Endothelial cell of coronary artery (primary cell): ENCODE results near the gene TUSC2. TPM values are rescaled to one million over a fixed set of nuclear protein-coding genes. Genes with fewer than 3 reads are reported as not detected.

Experiments used
- total RNA-seq: library from RNA; depleted of rRNA; stranded (reverse); fragments of >200 nt; gene quantifications from 2 replicates; pipeline ENCODE4 v1.2.3, GENCODE V29; 2014

Gene TUSC2
- 18.4 and 22.7 TPM in 2 replicates for total RNA-seq

GRCh38 chr3:50327943-50328691 lies at the start of gene TUSC2:
Gene TUSC2 (minus strand): TSS chr3:50328223. CDS start chr3:50328099, 124 bp downstream.

GRCh38 chr3:50358911-50359759 lies 31.1 kb upstream of the TUSC2 start, which contains the start of gene TMEM115:
Gene TMEM115 (minus strand): TSS chr3:50359521. CDS start chr3:50359063, 458 bp downstream.

GRCh38 chr3:50350527-50351322 lies 22.7 kb upstream of the TUSC2 start, which contains the start of the genes CYB561D2 and NPRL2:
Gene CYB561D2 (plus strand): TSS chr3:50350862. CDS start chr3:50351434, 572 bp downstream.
Gene NPRL2 (minus strand): TSS chr3:50350775. CDS start chr3:50350652, 123 bp downstream.

GRCh38 chr3:50345586-50346234 lies 17.7 kb upstream of the TUSC2 start, which contains the start of gene ZMYND10:
Gene ZMYND10 (minus strand): TSS chr3:50345732. CDS start chr3:50345579, 153 bp downstream.

GRCh38 chr3:50340448-50341329 lies 12.7 kb upstream of the TUSC2 start, which contains the start of gene RASSF1:
Gene RASSF1 (minus strand): TSS chr3:50340836. CDS start chr3:50340805, 31 bp downstream.

GRCh38 chr3:50322386-50323091 lies 5.5 kb downstream of the TUSC2 start, which contains the start of gene HYAL2:
Gene HYAL2 (minus strand): TSS chr3:50322745. CDS start chr3:50320489, 2,256 bp downstream.

GRCh38 chr3:50303013-50303815 lies 24.8 kb downstream of the TUSC2 start, which contains the start of gene HYAL1:
Gene HYAL1 (minus strand): TSS chr3:50303574. CDS start chr3:50302956, 618 bp downstream.

GRCh38 chr3:50298836-50299637 lies 29.0 kb downstream of the TUSC2 start, which contains the start of the genes HYAL3 and NAA80:
Gene HYAL3 (minus strand): TSS chr3:50299405. CDS start chr3:50295602, 3,803 bp downstream.
Gene NAA80 (minus strand): TSS chr3:50299405. CDS start chr3:50297463, 1,942 bp downstream.

GRCh38 chr3:50292159-50293078 lies 35.6 kb downstream of the TUSC2 start, which contains the start of gene IFRD2:
Gene IFRD2 (minus strand): TSS chr3:50292429. CDS start chr3:50292274, 155 bp downstream.

GRCh38 chr3:50278880-50279224 lies 49.2 kb downstream of the TUSC2 start, which contains the start of gene LSMEM2:
Gene LSMEM2 (plus strand): TSS chr3:50279087. CDS start chr3:50279114, 27 bp downstream.

Other genes with a start within 250 kb of the TUSC2 start
- gene RBM5, start 239.3 kb downstream of the TUSC2 start, total RNA-seq = 140 and 252 TPM in 2 replicates
- 93.7 and 138 TPM in 2 replicates for gene SEMA3F, start 172.9 kb downstream of the TUSC2 start, total RNA-seq
- 0.54 TPM in 1 of 2 replicates, not detected in the other for gene GNAT1, start 136.6 kb downstream of the TUSC2 start, total RNA-seq
- gene SLC38A3, start 123.0 kb downstream of the TUSC2 start, total RNA-seq = 0.09 TPM in 1 of 2 replicates, not detected in the other
- 572 and 692 TPM in 2 replicates for gene GNAI2, start 92.0 kb downstream of the TUSC2 start, total RNA-seq
- 0.27 and 1.3 TPM in 2 replicates for gene SEMA3B, start 59.1 kb downstream of the TUSC2 start, total RNA-seq
- gene LSMEM2, start 49.1 kb downstream of the TUSC2 start, total RNA-seq = not detected in 2 replicates
- 93.4 and 118 TPM in 2 replicates for gene IFRD2, start 35.8 kb downstream of the TUSC2 start, total RNA-seq
- 6.2 and 6.8 TPM in 2 replicates for gene HYAL3, start 28.8 kb downstream of the TUSC2 start, total RNA-seq
- gene NAA80, start 28.8 kb downstream of the TUSC2 start, total RNA-seq = 1.5 and 2.2 TPM in 2 replicates
- 0.99 and 1.8 TPM in 2 replicates for gene HYAL1, start 24.6 kb downstream of the TUSC2 start, total RNA-seq
- gene HYAL2, start 5.5 kb downstream of the TUSC2 start, total RNA-seq = 442 and 623 TPM in 2 replicates
- 12.7 and 24.0 TPM in 2 replicates for gene RASSF1, start 12.6 kb upstream of the TUSC2 start, total RNA-seq
- gene ZMYND10, start 17.5 kb upstream of the TUSC2 start, total RNA-seq = 0.36 and 0.38 TPM in 2 replicates
- gene NPRL2, start 22.6 kb upstream of the TUSC2 start, total RNA-seq = 18.9 and 19.9 TPM in 2 replicates
- gene CYB561D2, start 22.6 kb upstream of the TUSC2 start, total RNA-seq = 18.0 and 21.7 TPM in 2 replicates
- 31.0 and 38.5 TPM in 2 replicates for gene TMEM115, start 31.3 kb upstream of the TUSC2 start, total RNA-seq
- gene CACNA2D2, start 175.4 kb upstream of the TUSC2 start, total RNA-seq = not detected in 2 replicates
- gene C3orf18, start 239.5 kb upstream of the TUSC2 start, total RNA-seq = 2.2 and 4.8 TPM in 2 replicates
- gene HEMK1, start 241.3 kb upstream of the TUSC2 start, total RNA-seq = 9.5 and 12.6 TPM in 2 replicates